K562 (cell line): ENCODE results near the gene PSMD2. TPM values are rescaled to one million over a fixed set of nuclear protein-coding genes. Genes with fewer than 3 reads are reported as not detected.

ENCODE experiments used
- DMBX1 ChIP-seq: fragments of 250-450 bp; sonication (Bioruptor Pico); IDR thresholded peaks from 2 replicates; pipeline ENCODE4 v1.8.0; 2022; ENCODE audit warnings: inconsistent platforms, mild to moderate bottlenecking, moderate library complexity, borderline replicate concordance
- GABPB1 ChIP-seq: sonication (generic); formaldehyde crosslinking; IDR thresholded peaks from 2 replicates; pipeline ENCODE4 v1.8.0; 2022; ENCODE audit warnings: mild to moderate bottlenecking, missing genetic modification reagents
- SIN3A ChIP-seq, 2 experiments: fragments of 150-350 bp in 1 of 2; IDR thresholded peaks; 2 replicates each; pipeline ENCODE4 v1.6.1; 2011 to 2016; ENCODE audit warnings: borderline replicate concordance in 2 of 2, low read depth in 2 of 2, low read length in 2 of 2, mild to moderate bottlenecking in 2 of 2, moderate library complexity in 2 of 2; ENCODE audit not compliant: control insufficient read depth in 1 of 2
- TEAD4 ChIP-seq, 2 experiments: sonication (generic) in 1 of 2; formaldehyde crosslinking in 1 of 2; IDR thresholded peaks; 2 replicates each; pipeline versions ENCODE4 v1.6.1 to v1.8.0; 2012 to 2022; ENCODE audit warnings: borderline replicate concordance in 1 of 2, inconsistent platforms in 1 of 2, low read length in 1 of 2, mild to moderate bottlenecking in 1 of 2, missing genetic modification reagents in 1 of 2
- YBX1 ChIP-seq: fragments of 450-650 bp; IDR thresholded peaks from 2 replicates; pipeline ENCODE4 v1.7.1; 2016; ENCODE audit warnings: mild to moderate bottlenecking
- ZBTB7A ChIP-seq: IDR thresholded peaks from 2 replicates; pipeline ENCODE4 v1.6.1; 2011; ENCODE audit warnings: low read depth, mild to moderate bottlenecking, low read length, moderate library complexity, borderline replicate concordance; ENCODE audit not compliant: control insufficient read depth
- ZNF384 ChIP-seq: IDR thresholded peaks from 2 replicates; pipeline ENCODE4 v1.6.1; 2012; ENCODE audit warnings: low read depth, low read length, improper control_type of control experiment
- polyA plus RNA-seq, 8 experiments: library from polyadenylated mRNA; depleted of rRNA in 4 of 8; stranded (reverse) in 5 of 8; unstranded in 3 of 8; fragments of >200 nt; fragmentation: Nextera tagmentation in 2 of 8; fragmentation: Illumina TruSeq in 1 of 8; extraction: Ambion mirVana in 2 of 8; extraction: Trizol in 1 of 8; gene quantifications; 2 replicates each; pipeline versions ENCODE4 v1.2.1 to v1.2.3, GENCODE V29; 2011 to 2014; ENCODE audit warnings: inconsistent platforms in 1 of 8, missing spikeins in 1 of 8
- total RNA-seq, 7 experiments: library from RNA; depleted of rRNA in 6 of 7; stranded (reverse); fragments of >200 nt in 6 of 7; fragmentation: Illumina TruSeq in 2 of 7; extraction: Trizol in 2 of 7; gene quantifications; 2 replicates each; pipeline versions ENCODE4 v1.2.1 to v1.2.3, GENCODE V29; 2011 to 2021; ENCODE audit warnings: low replicate concordance in 1 of 7
- TF ChIP-seq, protein P1 (sequence below): fragments of 450-650 bp; conservative IDR thresholded peaks from 2 replicates; pipeline ENCODE4 v1.6.1; 2016; ENCODE audit warnings: missing genetic modification characterization, low read depth, mild to moderate bottlenecking, missing compliant biosample characterization, moderate library complexity
- TF ChIP-seq, protein P2 (sequence below), 2 experiments: fragments of 450-650 bp; IDR thresholded peaks; 2 replicates each; pipeline ENCODE4 v1.6.1; 2016
- TF ChIP-seq, protein P3 (sequence below): fragments of 250-450 bp; sonication (Bioruptor Pico); IDR thresholded peaks from 2 replicates; pipeline ENCODE4 v1.4.0; 2020; ENCODE audit warnings: mild to moderate bottlenecking, moderate library complexity
- TF ChIP-seq, protein P4 (sequence below): fragments of 450-650 bp; IDR thresholded peaks from 2 replicates; pipeline ENCODE4 v1.6.1; 2017; ENCODE audit warnings: antibody characterized with exemption
- TF ChIP-seq, protein P5 (sequence below): fragments of 450-650 bp; IDR thresholded peaks from 2 replicates; pipeline ENCODE4 v1.6.1; 2017; ENCODE audit warnings: mild to moderate bottlenecking, moderate library complexity
- TF ChIP-seq, protein P6 (sequence below): sonication (generic); formaldehyde crosslinking; IDR thresholded peaks from 2 replicates; pipeline ENCODE4 v1.8.1; 2023; ENCODE audit warnings: mild to moderate bottlenecking, missing genetic modification reagents

Gene PSMD2
- total and polyA plus RNA-seq, 9 of the 15 experiments (the other 6 are each of a cell fraction or from before 2014, with no cell fraction given), result 152 to 484 (median 295) TPM

DNA sequence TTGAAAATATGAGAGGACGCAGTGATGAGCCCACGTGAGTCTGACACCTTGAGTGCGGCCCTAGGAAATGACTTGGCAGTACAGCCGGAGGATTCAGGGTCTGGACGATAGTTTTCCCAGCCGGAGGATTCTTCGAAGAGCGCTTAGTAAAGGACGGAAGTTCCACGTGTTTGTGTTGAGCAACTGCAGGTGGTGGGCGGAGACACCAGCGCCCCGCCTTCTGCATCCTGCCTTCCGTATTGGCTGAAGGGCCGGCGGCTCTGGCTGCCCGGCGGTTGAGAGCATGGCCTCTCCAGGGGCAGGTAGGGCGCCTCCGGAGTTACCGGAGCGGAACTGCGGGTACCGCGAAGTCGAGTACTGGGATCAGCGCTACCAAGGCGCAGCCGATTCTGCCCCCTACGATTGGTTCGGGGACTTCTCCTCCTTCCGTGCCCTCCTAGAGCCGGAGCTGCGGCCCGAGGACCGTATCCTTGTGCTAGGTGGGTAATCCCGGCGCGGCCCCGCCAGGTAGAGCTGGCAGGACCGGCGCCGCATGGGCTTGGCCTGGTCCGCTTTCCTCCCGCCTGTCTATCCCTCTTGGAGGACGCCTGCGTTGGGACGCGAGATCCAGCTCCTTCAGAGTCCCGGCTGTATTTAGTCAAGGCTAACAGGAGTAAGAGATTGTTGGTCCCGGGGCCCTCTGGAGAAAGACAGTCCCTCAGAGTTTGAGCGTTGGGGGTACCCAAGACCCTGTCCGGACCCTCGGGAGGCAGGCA, 49.5 kb upstream of the PSMD2 start, which contains the start of gene EEF1AKMT4 (continued):
- TF ChIP-seq, protein P1, sequence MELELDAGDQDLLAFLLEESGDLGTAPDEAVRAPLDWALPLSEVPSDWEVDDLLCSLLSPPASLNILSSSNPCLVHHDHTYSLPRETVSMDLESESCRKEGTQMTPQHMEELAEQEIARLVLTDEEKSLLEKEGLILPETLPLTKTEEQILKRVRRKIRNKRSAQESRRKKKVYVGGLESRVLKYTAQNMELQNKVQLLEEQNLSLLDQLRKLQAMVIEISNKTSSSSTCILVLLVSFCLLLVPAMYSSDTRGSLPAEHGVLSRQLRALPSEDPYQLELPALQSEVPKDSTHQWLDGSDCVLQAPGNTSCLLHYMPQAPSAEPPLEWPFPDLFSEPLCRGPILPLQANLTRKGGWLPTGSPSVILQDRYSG (tag), result 0 out of 2 replicates have a peak, but pooled peaks have one; percentile 62
- TF ChIP-seq TEAD4 (IDR thresholded peaks at IDR 0.05; ENCODE audit: low read length) (peak; percentile 30; the same call in 1 of the 2 replicates), TEAD4 (CRISPR knock-in tag; IDR thresholded peaks at IDR 0.05; ENCODE audit: borderline replicate concordance) (no peak), DMBX1 (CRISPR knock-in tag) (no peak), GABPB1 (CRISPR knock-in tag) (peak; percentile 70; the same call in 1 of the 2 replicates), ZNF384 (no peak), ZBTB7A (0 out of 2 replicates have a peak, but pooled peaks have one; percentile 32), SIN3A (IDR thresholded peaks at IDR 0.05; ENCODE audit: borderline replicate concordance in 2 of 2, control insufficient read depth in 1 of 2, low read depth in 2 of 2, low read length in 2 of 2) (peak; percentile 84 to 97), YBX1 (no peak)
- TF ChIP-seq, protein P2, sequence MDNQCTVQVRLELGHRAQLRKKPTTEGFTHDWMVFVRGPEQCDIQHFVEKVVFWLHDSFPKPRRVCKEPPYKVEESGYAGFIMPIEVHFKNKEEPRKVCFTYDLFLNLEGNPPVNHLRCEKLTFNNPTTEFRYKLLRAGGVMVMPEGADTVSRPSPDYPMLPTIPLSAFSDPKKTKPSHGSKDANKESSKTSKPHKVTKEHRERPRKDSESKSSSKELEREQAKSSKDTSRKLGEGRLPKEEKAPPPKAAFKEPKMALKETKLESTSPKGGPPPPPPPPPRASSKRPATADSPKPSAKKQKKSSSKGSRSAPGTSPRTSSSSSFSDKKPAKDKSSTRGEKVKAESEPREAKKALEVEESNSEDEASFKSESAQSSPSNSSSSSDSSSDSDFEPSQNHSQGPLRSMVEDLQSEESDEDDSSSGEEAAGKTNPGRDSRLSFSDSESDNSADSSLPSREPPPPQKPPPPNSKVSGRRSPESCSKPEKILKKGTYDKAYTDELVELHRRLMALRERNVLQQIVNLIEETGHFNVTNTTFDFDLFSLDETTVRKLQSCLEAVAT (IDR thresholded peaks at IDR 0.05), result no peak
- TF ChIP-seq, protein P3, sequence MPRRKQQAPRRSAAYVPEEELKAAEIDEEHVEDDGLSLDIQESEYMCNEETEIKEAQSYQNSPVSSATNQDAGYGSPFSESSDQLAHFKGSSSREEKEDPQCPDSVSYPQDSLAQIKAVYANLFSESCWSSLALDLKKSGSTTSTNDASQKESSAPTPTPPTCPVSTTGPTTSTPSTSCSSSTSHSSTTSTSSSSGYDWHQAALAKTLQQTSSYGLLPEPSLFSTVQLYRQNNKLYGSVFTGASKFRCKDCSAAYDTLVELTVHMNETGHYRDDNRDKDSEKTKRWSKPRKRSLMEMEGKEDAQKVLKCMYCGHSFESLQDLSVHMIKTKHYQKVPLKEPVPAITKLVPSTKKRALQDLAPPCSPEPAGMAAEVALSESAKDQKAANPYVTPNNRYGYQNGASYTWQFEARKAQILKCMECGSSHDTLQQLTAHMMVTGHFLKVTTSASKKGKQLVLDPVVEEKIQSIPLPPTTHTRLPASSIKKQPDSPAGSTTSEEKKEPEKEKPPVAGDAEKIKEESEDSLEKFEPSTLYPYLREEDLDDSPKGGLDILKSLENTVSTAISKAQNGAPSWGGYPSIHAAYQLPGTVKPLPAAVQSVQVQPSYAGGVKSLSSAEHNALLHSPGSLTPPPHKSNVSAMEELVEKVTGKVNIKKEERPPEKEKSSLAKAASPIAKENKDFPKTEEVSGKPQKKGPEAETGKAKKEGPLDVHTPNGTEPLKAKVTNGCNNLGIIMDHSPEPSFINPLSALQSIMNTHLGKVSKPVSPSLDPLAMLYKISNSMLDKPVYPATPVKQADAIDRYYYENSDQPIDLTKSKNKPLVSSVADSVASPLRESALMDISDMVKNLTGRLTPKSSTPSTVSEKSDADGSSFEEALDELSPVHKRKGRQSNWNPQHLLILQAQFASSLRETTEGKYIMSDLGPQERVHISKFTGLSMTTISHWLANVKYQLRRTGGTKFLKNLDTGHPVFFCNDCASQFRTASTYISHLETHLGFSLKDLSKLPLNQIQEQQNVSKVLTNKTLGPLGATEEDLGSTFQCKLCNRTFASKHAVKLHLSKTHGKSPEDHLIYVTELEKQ (CRISPR knock-in tag), result no peak
- TF ChIP-seq, protein P4, sequence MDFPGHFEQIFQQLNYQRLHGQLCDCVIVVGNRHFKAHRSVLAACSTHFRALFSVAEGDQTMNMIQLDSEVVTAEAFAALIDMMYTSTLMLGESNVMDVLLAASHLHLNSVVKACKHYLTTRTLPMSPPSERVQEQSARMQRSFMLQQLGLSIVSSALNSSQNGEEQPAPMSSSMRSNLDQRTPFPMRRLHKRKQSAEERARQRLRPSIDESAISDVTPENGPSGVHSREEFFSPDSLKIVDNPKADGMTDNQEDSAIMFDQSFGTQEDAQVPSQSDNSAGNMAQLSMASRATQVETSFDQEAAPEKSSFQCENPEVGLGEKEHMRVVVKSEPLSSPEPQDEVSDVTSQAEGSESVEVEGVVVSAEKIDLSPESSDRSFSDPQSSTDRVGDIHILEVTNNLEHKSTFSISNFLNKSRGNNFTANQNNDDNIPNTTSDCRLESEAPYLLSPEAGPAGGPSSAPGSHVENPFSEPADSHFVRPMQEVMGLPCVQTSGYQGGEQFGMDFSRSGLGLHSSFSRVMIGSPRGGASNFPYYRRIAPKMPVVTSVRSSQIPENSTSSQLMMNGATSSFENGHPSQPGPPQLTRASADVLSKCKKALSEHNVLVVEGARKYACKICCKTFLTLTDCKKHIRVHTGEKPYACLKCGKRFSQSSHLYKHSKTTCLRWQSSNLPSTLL, result no peak
- TF ChIP-seq, protein P5, sequence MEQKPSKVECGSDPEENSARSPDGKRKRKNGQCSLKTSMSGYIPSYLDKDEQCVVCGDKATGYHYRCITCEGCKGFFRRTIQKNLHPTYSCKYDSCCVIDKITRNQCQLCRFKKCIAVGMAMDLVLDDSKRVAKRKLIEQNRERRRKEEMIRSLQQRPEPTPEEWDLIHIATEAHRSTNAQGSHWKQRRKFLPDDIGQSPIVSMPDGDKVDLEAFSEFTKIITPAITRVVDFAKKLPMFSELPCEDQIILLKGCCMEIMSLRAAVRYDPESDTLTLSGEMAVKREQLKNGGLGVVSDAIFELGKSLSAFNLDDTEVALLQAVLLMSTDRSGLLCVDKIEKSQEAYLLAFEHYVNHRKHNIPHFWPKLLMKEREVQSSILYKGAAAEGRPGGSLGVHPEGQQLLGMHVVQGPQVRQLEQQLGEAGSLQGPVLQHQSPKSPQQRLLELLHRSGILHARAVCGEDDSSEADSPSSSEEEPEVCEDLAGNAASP, result no peak
- TF ChIP-seq, protein P6, sequence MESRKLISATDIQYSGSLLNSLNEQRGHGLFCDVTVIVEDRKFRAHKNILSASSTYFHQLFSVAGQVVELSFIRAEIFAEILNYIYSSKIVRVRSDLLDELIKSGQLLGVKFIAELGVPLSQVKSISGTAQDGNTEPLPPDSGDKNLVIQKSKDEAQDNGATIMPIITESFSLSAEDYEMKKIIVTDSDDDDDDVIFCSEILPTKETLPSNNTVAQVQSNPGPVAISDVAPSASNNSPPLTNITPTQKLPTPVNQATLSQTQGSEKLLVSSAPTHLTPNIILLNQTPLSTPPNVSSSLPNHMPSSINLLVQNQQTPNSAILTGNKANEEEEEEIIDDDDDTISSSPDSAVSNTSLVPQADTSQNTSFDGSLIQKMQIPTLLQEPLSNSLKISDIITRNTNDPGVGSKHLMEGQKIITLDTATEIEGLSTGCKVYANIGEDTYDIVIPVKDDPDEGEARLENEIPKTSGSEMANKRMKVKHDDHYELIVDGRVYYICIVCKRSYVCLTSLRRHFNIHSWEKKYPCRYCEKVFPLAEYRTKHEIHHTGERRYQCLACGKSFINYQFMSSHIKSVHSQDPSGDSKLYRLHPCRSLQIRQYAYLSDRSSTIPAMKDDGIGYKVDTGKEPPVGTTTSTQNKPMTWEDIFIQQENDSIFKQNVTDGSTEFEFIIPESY (CRISPR knock-in tag), result no peak
